Activated CD8-positive, alpha-beta memory T cell treated with anti-CD3 and anti-CD28 coated beads, Interleukin-2, amount 10 ng/mL, durations not matched to agents 7 days and 5 days (primary cell): ENCODE data around the gene DPP4. TPM values are rescaled to one million over a fixed set of nuclear protein-coding genes. Genes with fewer than 3 reads are reported as not detected.

ENCODE experiments used
- total RNA-seq, 2 experiments: library from RNA; stranded (reverse); gene quantifications; one replicate each; pipeline ENCODE4 v1.2.3, GENCODE V29; 2021

DPP4 gene
- total RNA-seq, 2 experiments from 2014 or later: 106 to 115 TPM

Other genes with a start within 250 kb of the DPP4 start
- not detected for gene GCG, start 78.0 kb upstream of the DPP4 start, total RNA-seq
- gene FAP, start 169.2 kb upstream of the DPP4 start, total RNA-seq: under 1 TPM in 1 of 2 experiments, not detected in 1; 0.23 TPM
- gene IFIH1, start 244.5 kb upstream of the DPP4 start, total RNA-seq: 10 to 100 TPM; 66.8 to 90.0 TPM